ENCODE measurements around the gene KCNK3. TPM values are rescaled to one million over a fixed set of nuclear protein-coding genes. Genes with fewer than 3 reads are reported as not detected.

The KCNK3 gene
- total and polyA plus RNA-seq, 2 donors from 2014 or later, result 2.1 to 8.1 TPM

DNA sequence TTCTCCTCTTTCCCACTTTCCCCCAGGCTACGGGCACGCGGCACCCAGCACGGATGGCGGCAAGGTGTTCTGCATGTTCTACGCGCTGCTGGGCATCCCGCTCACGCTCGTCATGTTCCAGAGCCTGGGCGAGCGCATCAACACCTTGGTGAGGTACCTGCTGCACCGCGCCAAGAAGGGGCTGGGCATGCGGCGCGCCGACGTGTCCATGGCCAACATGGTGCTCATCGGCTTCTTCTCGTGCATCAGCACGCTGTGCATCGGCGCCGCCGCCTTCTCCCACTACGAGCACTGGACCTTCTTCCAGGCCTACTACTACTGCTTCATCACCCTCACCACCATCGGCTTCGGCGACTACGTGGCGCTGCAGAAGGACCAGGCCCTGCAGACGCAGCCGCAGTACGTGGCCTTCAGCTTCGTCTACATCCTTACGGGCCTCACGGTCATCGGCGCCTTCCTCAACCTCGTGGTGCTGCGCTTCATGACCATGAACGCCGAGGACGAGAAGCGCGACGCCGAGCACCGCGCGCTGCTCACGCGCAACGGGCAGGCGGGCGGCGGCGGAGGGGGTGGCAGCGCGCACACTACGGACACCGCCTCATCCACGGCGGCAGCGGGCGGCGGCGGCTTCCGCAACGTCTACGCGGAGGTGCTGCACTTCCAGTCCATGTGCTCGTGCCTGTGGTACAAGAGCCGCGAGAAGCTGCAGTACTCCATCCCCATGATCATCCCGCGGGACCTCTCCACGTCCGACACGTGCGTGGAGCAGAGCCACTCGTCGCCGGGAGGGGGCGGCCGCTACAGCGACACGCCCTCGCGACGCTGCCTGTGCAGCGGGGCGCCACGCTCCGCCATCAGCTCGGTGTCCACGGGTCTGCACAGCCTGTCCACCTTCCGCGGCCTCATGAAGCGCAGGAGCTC lies 35.4 kb downstream of the KCNK3 start:
- Histone ChIP-seq H3K9ac (ENCODE audit: low read length in 3 of 3) (no peak overlapping the region), H3K27me3 (ENCODE audit: control insufficient read depth, insufficient read depth, low read length) (peaks cover 2% of the 10 kb centered on the region), H3K9me3 (ENCODE audit: control insufficient read depth in 2 of 3, insufficient read depth in 1 of 3, low read length in 3 of 3) (no peaks in the 10 kb centered on the region), H3K4me1 (ENCODE audit: control insufficient read depth in 2 of 3, insufficient read depth in 2 of 3, low read depth in 1 of 3, low read length in 3 of 3) (peaks cover 0 to 16% (median 0%) of the 10 kb centered on the region in 3 donors), H3K27ac (ENCODE audit: low read depth in 2 of 2, low read length in 2 of 2) (no peak overlapping the region), H3K36me3 (ENCODE audit: control insufficient read depth in 2 of 3, insufficient read depth in 3 of 3, low read length in 3 of 3) (no peaks in the 10 kb centered on the region), H3K4me3 (ENCODE audit: low read length in 3 of 3) (no peak overlapping the region)
- TF ChIP-seq, protein P1, sequence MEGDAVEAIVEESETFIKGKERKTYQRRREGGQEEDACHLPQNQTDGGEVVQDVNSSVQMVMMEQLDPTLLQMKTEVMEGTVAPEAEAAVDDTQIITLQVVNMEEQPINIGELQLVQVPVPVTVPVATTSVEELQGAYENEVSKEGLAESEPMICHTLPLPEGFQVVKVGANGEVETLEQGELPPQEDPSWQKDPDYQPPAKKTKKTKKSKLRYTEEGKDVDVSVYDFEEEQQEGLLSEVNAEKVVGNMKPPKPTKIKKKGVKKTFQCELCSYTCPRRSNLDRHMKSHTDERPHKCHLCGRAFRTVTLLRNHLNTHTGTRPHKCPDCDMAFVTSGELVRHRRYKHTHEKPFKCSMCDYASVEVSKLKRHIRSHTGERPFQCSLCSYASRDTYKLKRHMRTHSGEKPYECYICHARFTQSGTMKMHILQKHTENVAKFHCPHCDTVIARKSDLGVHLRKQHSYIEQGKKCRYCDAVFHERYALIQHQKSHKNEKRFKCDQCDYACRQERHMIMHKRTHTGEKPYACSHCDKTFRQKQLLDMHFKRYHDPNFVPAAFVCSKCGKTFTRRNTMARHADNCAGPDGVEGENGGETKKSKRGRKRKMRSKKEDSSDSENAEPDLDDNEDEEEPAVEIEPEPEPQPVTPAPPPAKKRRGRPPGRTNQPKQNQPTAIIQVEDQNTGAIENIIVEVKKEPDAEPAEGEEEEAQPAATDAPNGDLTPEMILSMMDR (IDR thresholded peaks at IDR 0.05; ENCODE audit: borderline replicate concordance, extremely low read depth, insufficient read depth), result no peak
- intact Hi-C loops (cut with DNase I), result no loop called here
- FAIRE-seq, result no peak
- DNase-seq, result peak in 3 of 5 donors; percentile 23 to 71 (median 43)

DNA sequence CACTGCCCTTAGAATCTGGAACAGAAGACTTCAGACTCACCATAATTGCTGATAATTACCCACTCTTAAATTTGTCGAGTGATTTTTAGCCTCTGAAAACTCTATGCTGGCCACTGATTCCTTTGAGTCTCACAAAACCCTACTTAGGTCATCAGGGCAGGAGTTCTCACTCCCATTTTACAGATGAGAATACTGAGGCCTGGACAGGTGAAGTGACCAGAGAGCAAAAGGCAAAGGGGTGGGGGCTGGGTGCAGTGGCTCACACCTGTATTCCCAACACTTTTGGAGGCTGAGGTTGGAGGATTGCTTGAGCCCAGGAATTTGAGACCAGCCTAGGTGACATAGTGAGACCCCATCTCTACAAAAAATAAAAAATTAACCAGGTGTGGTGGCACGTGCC lies 36.8 kb downstream of the KCNK3 start:
- intact Hi-C loops (cut with DNase I), result no loop called here
- Histone ChIP-seq H3K27ac (ENCODE audit: low read depth in 2 of 2, low read length in 2 of 2) (no peak overlapping the region), H3K9me3 (ENCODE audit: control insufficient read depth in 2 of 3, insufficient read depth in 1 of 3, low read length in 3 of 3) (no peaks in the 10 kb centered on the region), H3K9ac (ENCODE audit: low read length in 3 of 3) (no peak overlapping the region), H3K27me3 (ENCODE audit: control insufficient read depth, insufficient read depth, low read length) (peaks cover 2% of the 10 kb centered on the region), H3K4me1 (ENCODE audit: control insufficient read depth in 2 of 3, insufficient read depth in 2 of 3, low read depth in 1 of 3, low read length in 3 of 3) (peaks cover 0 to 10% (median 0%) of the 10 kb centered on the region in 3 donors), H3K4me3 (ENCODE audit: low read length in 3 of 3) (no peak overlapping the region), H3K36me3 (ENCODE audit: control insufficient read depth in 2 of 3, insufficient read depth in 3 of 3, low read length in 3 of 3) (no peaks in the 10 kb centered on the region)
- no peak for FAIRE-seq
- peak in 1 of 5 donors; percentile 4 for DNase-seq
- TF ChIP-seq, protein P1 (IDR thresholded peaks at IDR 0.05; ENCODE audit: borderline replicate concordance, extremely low read depth, insufficient read depth), result no peak

DNA sequence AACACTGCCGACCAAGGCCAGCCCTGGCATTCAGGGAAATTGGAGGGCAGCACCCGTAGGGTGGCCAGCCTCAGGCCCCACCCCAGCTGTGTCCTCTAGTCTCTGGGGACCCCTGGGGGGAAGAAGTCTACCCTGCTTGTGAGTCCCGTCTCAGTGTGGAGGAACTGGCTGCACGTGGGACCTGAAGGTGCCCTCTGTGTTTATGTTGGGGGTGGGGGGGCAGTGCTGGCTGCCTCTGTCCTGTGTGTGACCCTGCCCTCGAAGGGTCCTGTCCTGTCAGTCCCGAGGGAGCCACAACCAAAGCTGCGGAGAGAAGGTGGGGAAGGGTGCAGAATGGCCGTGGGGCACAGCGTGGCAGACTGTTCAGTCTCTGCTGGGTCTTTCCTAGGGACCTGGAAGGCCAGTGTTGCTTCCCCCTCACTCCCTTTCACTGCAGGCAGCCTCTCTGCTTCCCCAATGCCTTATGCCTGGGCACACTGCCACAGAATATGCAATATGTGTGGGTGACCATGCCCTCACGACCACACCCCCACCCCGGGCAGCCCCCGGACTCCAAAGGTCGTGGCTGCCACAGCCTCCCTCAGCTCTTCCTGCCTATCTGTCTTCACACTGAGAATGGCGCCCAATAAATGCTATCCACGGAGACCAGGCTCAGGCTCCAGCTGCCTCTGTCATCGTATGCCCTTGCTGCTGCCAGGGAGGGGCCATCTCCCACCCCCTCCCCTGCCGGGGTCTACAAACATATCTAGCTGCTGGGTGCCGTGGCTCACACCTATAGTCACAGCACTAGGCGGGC lies 38.2 kb downstream of the KCNK3 start:
- Histone ChIP-seq H3K4me1 (ENCODE audit: control insufficient read depth in 2 of 3, insufficient read depth in 2 of 3, low read depth in 1 of 3, low read length in 3 of 3) (peaks cover 0 to 2% (median 0%) of the 10 kb centered on the region in 3 donors), H3K9ac (ENCODE audit: low read length in 3 of 3) (no peak overlapping the region), H3K4me3 (ENCODE audit: low read length in 3 of 3) (no peak overlapping the region), H3K9me3 (ENCODE audit: control insufficient read depth in 2 of 3, insufficient read depth in 1 of 3, low read length in 3 of 3) (no peaks in the 10 kb centered on the region), H3K36me3 (ENCODE audit: control insufficient read depth in 2 of 3, insufficient read depth in 3 of 3, low read length in 3 of 3) (no peaks in the 10 kb centered on the region), H3K27ac (ENCODE audit: low read depth in 2 of 2, low read length in 2 of 2) (no peak overlapping the region), H3K27me3 (ENCODE audit: control insufficient read depth, insufficient read depth, low read length) (peaks cover 2% of the 10 kb centered on the region)
- FAIRE-seq (no peak), DNase-seq (peak in 1 of 5 donors; percentile 54)
- intact Hi-C loops (cut with DNase I), result no loop called here
- TF ChIP-seq, protein P1 (IDR thresholded peaks at IDR 0.05; ENCODE audit: borderline replicate concordance, extremely low read depth, insufficient read depth), result no peak
